ENCODE data around the gene ASCL1. TPM values are rescaled to one million over a fixed set of nuclear protein-coding genes. Genes with fewer than 3 reads are reported as not detected.

The ASCL1 gene
- total and polyA plus RNA-seq, 12 donors: 0.17 to 2.8 (median 0.72) TPM; not detected in 1

DNA sequence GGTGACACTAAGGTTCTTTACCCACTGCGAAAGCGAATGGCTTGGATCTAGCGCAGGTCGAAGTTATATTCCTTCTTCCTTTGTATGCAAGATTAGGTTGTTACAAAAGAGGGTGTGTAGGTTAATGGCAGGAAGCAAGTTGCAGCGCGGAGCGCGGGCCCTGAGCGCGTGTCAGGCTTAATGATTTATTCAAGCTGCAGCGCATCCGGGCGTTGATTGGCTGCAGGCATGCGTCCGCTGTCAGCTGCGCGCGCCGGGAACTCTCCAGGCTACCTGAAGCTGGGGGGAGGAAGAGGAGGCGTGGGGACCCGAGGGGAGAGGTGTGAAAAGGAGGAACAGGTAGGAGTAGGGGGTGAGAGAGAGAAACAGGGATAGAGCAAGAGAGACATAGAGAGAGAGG, 7.4 kb downstream of the ASCL1 start:
- Histone ChIP-seq H3K27me3 (peaks cover 49% of the 10 kb centered on the region), H3K36me3 (replicated peaks in 1 of 2) (no peaks in the 10 kb centered on the region), H3K4me3 (no peak overlapping the region), H3K9me3 (replicated peaks in 1 of 3) (no peaks in the 10 kb centered on the region), H3K27ac (no peak overlapping the region), H3K4me1 (replicated peaks in 1 of 2) (no peaks in the 10 kb centered on the region)
- peak in 1 of 7 donors; percentile 63 for DNase-seq
- no peak for TF ChIP-seq POLR2A (IDR thresholded peaks at IDR 0.05)
- TF ChIP-seq, protein P1, sequence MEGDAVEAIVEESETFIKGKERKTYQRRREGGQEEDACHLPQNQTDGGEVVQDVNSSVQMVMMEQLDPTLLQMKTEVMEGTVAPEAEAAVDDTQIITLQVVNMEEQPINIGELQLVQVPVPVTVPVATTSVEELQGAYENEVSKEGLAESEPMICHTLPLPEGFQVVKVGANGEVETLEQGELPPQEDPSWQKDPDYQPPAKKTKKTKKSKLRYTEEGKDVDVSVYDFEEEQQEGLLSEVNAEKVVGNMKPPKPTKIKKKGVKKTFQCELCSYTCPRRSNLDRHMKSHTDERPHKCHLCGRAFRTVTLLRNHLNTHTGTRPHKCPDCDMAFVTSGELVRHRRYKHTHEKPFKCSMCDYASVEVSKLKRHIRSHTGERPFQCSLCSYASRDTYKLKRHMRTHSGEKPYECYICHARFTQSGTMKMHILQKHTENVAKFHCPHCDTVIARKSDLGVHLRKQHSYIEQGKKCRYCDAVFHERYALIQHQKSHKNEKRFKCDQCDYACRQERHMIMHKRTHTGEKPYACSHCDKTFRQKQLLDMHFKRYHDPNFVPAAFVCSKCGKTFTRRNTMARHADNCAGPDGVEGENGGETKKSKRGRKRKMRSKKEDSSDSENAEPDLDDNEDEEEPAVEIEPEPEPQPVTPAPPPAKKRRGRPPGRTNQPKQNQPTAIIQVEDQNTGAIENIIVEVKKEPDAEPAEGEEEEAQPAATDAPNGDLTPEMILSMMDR (IDR thresholded peaks at IDR 0.05): no peak
- intact Hi-C loops (cut with DNase I): no loop called here
- 1 to 3% (median 2%) methylated on average over 21 of the region's 21 CpGs for WGBS, 4 donors

DNA sequence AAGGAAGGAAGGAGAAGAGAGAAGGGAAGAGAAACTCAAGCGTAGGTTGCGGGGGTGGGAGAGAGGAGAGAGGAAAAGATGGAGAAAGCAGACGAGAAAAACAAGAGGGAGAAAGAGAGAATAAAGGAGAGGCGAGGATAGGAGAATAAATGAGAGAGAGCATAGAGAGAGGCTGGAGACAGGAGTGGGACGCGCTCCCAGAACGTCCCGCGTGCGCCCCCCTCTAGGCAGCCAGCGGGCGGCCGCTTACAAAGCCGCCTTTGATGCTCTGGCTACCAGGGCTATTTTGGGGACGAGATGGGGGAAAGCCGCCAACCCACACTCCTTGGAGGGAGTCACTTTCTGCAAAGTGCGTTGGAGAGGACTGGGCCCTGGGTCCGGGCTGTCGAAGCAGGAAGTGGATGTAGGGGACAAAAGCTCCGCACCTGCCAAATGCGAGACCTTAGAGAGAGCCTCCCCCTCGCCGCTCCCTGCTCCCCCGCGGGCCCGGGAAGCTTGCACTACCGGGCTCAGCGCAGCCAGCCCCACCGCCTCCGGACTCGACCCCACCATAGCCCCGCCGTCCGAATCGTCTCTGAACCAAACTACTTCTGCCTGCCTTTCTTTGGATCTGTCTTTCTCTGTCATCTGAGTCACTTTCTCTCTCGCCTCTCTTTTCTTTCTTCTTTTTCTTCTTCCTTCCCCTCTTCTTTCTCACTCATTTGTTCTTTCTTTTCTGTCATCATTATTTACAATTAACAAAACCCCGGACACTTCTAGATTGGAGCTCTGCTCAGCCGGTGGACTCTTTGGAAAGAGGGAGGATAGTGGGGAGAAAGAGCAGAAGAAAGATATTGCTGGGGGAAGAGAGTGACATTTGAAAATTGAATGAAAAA, 8.0 kb downstream of the ASCL1 start:
- Histone ChIP-seq H3K4me3 (no peak overlapping the region), H3K27me3 (peaks cover 44% of the 10 kb centered on the region), H3K36me3 (replicated peaks in 1 of 2) (no peaks in the 10 kb centered on the region), H3K9me3 (replicated peaks in 1 of 3) (no peaks in the 10 kb centered on the region), H3K4me1 (replicated peaks in 1 of 2) (no peaks in the 10 kb centered on the region), H3K27ac (no peak overlapping the region)
- WGBS, 4 donors: 2 to 3% (median 2%) methylated on average over 28 to 38 of the region's 38 CpGs
- no peak for TF ChIP-seq POLR2A (IDR thresholded peaks at IDR 0.05)
- intact Hi-C loops (cut with DNase I): no loop called here
- no peak for DNase-seq

DNA sequence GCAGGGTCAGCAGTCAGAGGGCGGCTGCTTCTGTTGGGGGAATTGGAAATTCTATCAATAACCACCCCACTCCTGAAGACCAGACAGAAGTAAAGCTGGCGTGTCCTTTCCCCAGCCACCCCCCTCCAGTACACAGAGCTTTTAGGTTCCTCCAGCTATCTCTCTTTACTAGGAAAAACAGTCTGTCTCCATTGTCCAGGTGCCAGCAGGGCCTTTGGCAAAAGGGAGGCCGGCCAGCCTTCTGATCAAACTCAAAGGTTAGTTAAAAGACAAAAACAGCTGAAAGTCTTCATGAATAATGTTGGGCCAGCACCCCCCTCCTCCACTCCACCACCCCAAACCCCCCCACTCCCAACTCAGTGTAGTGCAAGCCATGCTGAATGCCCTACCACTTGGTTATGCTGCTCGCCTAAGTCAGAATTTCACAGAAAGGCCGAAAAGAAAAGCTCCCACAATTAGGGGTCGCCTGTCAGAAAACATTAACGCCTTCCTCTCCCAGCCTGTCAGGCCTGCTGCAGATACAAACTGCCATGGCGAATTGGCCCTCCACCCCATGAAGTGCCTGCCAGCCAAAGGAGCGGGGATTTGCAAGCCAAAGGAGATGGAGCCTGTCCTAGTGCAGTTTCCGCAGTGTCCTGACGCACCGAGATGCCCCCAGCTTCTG, 8.9 kb downstream of the ASCL1 start:
- peaks cover 37% of the 10 kb centered on the region for H3K27me3 ChIP-seq
- WGBS, 4 donors: 13 to 33% (median 28%) methylated on average over 10 to 12 of the region's 12 CpGs
- no peak overlapping the region for H3K4me3 ChIP-seq
- intact Hi-C loops (cut with DNase I): no loop called here
- no peak overlapping the region for H3K27ac ChIP-seq
- DNase-seq: no peak
- H3K9me3 ChIP-seq (replicated peaks in 1 of 3): no peaks in the 10 kb centered on the region
- TF ChIP-seq, protein P1 (IDR thresholded peaks at IDR 0.05): no peak
- no peak for TF ChIP-seq POLR2A (IDR thresholded peaks at IDR 0.05)
- H3K36me3 ChIP-seq (replicated peaks in 1 of 2): no peaks in the 10 kb centered on the region
- no peaks in the 10 kb centered on the region for H3K4me1 ChIP-seq (replicated peaks in 1 of 2)

DNA sequence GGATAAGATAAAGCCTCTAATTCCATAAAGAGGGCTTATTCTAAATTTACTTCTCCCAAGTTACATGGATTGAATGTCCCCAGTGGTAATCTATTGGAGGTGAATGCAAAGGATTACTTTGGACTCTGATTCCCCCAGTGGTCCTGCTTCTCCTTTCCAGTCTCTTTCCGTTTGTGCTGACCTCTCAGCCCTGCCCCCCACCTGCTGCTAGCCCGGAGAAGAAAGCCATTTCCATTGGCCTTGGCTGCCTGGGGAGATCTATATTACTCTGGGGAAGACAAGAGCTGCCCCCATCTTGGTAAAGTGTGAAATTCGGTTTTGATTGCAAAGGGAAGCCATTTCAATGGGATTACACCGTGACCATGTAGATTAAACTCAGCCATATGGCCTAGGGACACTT, 13.3 kb downstream of the ASCL1 start:
- no peak overlapping the region for H3K27ac ChIP-seq
- intact Hi-C loops (cut with DNase I): no loop called here
- TF ChIP-seq, protein P1 (IDR thresholded peaks at IDR 0.05): no peak
- no peak for TF ChIP-seq POLR2A (IDR thresholded peaks at IDR 0.05)
- H3K4me3 ChIP-seq: no peak overlapping the region
- no peaks in the 10 kb centered on the region for H3K4me1 ChIP-seq (replicated peaks in 1 of 2)
- H3K9me3 ChIP-seq (replicated peaks in 1 of 3): no peaks in the 10 kb centered on the region
- no peak for DNase-seq
- H3K36me3 ChIP-seq (replicated peaks in 1 of 2): no peaks in the 10 kb centered on the region
- H3K27me3 ChIP-seq: peaks cover 5% of the 10 kb centered on the region
- WGBS, 4 donors: 7 to 20% (median 10%) methylated on average over 4 of the region's 4 CpGs

All from adrenal gland (tissue), 12 donors.